HG02623 (cell line): Measurements from ENCODE around the gene CALHM1.

Source experiments
- ATAC-seq: cut with Tn5 transposase; IDR thresholded peaks from one replicate; pipeline ENCODE4 v1.9.1; 2021; ENCODE audit warnings: moderate library complexity; ENCODE audit not compliant: unreplicated experiment

CALHM1 gene

GRCh38 chr10:103456074-103456660 lies 2.5 kb downstream of the CALHM1 start:
- ATAC-seq, result no peak

DNA sequence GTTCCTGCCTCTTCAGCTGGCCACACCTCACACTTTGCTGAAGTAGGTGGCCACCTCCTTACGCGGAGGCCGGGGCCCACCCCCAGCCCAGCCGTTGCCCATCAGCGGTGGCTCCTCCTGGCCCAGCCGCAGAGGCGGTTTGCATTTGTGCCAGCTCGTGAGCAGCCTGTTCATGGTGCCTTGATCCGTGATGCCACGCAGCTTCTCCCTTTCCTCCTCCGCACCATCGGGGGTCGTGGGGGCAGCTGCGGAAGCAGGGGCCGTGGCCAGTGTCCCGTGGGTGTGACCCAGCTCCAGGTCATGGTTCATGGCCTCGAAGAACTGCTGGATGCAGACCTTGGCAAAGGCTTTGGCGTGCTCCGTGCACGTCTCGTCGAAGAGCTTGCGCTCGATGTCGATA lies 3.5 kb downstream of the CALHM1 start:
- ATAC-seq, result no peak

DNA sequence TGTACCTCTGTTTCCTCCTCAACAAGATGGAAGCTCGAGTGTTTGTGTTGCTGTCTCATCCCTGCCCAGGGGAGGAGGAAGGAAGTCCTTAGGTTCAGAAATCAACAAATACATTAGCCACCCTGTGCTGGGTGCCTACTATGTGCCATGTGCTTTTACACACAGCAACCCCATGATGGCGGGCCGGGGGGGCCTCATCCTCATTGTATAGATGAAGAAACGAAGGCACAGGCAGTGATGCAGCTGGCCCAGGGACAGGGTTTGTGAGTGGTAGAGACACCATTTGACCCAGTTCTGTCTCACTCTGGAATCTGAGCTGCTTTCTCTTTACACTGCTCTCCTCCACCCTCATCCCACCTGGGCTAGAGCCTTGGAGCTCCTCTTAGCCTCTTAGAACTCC lies 4.7 kb downstream of the CALHM1 start:
- ATAC-seq, result no peak

DNA sequence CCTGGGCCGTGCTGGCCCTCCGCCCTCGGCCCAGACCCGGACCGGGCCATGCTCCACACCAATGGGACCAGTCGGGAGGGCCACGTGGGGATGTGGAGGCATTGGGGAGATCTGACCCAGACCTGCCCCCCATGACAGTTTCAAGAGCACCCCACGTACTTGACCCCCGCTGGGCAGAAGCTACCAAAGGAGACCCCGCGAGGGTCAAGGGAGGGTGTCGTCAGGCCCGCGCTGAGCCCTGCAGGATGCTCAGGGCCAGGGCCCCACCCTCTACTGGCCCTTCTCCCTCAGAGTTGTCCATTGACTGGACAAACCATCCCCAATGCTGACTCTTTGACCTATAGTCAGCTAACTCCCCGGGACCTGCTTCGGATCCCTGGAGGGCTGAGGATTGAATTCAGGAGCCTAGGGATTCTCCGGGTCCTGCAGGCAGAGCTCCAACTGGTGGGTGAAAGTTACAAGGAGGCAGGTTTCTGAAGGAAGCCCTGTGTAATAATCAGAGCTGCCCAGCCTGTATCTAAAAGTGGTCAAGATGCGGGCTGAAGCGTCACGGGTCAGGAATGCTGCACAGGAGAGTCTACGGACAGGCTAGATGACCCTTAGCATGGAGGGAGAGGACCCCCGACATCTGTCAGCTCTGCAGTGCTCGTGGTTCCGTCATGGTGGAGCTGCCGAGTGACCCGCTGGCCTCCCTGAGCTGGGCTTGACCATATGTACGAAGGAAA lies 6.0 kb downstream of the CALHM1 start:
- no peak for ATAC-seq

DNA sequence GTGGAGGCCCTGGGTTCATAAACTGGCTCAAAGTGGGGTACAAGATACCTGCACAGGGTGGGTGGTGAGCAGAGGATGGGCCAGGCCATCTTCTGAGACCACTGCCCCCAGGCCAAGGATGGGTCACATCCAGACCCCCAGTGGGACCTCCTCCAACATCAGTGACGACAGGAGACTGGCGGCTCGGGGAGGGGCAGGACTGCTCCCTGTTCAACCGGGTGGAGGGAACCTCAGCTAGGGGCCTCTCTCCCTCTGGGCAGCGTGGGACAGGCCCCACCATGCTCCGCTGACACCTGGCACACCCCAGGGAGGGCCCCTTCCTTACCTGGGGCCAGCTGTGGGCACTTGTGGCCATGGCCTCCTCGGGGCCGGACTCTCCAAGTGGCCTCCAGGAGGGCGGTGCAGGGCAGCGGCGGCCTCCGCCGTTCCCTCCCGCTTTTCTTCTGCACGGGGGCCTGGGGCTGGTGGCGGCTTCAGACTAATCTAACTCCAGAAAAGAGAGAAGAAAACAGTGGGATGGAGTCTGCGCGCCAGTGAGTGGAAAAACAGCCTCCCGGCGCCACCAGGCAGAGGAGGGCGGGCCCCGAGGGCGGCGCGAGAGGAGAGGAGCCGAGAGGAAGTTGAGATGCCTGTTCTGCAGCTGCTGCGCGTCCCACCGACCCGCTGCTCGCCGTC lies 6.7 kb downstream of the CALHM1 start, which contains the start of gene CALHM2:
CALHM2 (minus strand) TSS at position 540 of the 675 bp plus-strand sequence. CDS start 2,429 bp downstream, outside the sequence.
- ATAC-seq, result peak; percentile 69

- no peak for ATAC-seq
Observed at GRCh38 chr10:103451091-103451813, 7.4 kb downstream of the CALHM1 start.

GRCh38 chr10:103450201-103450695 lies 8.5 kb downstream of the CALHM1 start:
- no peak for ATAC-seq

DNA sequence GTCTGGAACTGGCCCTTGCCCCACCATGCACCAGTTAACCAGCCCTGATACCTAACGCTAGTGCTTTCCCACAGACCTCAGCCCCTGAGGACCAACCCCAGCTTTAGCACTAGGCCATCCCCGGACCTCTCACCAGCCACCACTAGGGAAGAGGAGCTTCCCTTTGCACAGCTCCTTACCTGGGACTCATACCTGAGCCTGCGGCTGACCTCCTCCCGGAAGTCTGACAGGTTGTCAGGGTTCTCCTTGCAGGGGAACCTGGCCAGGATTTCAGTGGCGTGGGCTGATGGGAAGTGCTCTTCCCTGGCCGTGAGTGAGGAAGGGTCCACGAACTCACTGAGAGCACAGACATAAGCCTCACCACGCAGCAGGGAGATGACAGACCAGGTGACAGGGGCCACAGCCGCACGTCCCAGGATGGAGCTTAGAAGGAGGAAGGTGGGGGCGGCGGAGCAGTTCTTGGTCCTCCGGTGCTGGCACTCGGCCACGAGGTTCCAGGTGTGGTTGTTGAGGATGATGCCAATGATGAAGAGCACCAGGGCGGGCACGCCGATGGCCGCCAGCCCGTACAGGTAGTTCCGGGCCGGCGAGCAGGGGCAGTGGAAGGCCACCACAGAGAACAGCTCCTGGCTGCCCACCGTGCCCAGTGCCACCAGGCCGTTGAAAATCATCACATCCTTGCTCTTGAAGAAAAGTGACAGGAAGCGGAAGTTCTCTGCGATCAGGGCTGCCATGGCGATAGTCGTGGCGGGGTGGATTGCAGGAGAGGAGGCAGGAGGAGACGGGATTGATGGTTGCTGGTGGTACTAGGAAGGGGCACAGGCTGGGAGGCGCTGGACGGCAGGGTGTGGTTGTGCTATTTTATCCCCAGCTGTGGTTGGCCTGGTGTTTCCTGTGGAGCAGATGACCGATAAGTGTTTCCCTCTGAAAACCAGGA lies 9.2 kb downstream of the CALHM1 start:
- ATAC-seq, result no peak

DNA sequence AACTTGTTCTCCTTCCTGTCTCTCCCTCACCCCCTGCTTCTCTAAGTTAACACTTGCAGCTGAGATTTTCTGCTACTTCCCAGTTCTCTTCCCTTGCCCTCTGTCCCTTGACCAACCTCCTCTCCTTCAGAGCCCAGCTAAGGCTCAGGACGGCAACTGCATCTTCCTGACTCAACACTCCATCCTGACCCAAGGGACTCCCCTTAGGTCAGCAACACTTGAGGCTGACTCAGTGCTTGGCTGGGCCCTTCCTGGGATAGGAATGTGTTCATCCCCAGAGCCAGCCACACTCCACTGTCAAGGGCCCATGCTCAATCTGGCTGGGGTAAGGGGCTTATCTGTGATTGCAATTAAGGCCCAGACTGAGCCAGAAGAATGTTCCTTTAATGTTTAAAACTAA lies 10.0 kb downstream of the CALHM1 start:
- ATAC-seq, result no peak

DNA sequence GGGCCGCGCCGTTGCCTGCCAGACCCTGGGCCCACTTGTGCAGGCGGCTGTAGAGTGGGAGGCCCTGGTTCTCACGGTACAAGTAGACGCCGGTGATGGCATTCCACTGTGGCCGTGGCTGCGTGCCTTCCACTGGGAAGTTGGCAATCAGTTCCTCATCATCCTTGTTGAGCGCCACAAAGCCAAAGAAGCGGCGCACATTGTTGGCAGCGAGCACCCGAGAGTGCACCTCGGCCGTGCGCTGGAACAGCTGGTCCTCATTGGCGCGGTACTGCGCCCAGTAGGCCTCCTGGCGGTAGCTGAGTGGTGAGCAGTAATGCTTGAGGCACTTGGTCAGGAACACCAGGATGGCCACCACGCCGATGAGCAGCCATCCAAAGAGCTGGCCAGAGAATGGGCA lies 11.5 kb downstream of the CALHM1 start:
- no peak for ATAC-seq

DNA sequence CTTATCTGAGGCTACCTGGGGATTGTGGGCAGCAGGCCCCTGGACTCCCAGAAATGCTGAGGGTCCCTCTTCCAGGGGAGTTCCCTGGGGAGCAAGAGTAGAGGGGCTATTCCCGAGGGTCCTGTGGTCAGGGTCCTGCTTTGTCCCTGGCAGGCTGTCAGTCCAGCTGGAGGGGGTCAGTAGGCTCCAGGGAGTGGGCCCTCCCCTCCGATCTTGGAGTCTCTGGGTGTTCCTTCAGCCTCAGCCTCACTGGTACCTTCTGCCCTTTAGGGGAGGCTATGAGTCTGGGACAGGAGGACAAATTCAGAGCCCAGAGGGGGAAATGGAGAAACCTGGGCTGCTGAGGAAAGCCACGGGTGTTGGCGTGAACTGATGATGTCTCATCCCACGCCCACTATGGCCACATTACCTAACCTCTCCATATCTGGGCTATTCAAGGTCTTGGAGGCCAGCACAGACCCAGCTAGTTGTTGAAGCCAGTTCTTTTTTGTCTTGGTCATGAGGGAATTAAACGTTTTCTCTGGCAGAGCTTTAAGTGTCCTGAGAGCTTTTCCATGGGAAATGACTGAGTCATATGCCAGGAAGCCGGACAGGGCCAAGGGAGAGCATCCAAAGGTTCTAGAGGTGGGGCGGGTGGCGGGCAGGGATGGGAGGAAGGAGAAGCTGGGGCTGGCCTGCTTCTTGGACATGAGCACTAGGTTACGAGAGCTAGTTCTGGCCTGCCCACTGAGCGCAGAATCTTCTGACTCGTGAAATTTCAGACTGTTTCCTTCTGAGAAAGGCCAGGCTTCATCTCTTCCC lies 12.7 kb downstream of the CALHM1 start:
- ATAC-seq, result no peak

- no peak for ATAC-seq
Observed at GRCh38 chr10:103445366-103445765, 13.3 kb downstream of the CALHM1 start.

GRCh38 chr10:103444478-103444877 lies 14.2 kb downstream of the CALHM1 start:
- ATAC-seq, result no peak

DNA sequence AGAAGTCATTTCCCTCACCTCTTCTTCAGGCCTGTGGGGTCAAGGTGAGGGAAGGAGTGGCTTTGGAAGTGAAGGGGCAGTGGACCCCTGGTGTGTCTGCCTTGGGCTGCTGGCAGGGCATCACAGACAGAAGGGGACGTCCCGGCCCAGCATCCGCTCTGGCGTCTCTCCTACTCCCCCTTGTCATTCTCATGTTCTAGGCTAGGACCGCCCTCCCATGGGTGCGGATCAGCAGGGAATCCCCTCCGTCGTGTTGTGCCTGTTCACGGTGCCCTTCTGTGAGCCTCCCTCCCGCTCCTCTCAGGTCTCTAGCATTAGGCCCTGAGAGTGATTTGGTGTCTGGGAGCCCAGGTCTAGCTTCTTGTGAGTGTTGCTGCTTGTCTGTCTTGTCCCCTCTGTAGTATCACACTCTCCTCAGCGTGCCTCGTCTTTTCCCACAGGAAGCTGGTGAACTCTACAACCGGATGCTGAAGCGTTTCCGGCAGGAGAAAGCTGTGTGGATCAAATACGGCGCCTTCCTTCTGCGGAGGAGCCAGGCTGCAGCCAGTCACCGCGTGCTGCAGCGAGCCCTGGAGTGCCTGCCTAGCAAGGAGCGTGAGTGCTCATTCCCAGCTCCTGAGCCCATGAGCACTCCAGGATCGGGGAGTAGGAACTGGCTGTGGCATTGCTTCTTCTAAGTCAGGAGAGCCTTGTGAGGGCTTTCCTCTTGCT lies 15.1 kb downstream of the CALHM1 start:
- no peak for ATAC-seq

DNA sequence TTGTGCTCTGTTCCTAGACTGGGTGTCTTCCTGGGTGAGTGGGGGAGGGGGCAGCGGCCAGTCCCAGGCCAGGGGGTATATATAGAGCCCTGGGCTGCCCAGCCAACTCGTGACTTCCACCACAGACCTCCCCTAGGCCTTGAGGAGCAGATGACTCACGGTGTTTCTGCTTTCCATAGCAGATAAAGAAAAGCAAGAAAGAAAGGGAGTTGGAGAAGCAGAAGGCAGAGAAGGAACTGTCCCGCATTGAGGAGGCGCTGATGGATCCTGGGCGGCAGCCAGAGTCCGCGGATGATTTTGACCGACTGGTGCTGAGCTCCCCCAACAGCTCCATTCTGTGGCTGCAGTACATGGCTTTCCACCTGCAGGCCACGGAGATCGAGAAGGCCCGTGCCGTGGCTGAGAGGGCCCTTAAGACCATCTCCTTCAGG lies 16.7 kb downstream of the CALHM1 start:
- no peak for ATAC-seq

DNA sequence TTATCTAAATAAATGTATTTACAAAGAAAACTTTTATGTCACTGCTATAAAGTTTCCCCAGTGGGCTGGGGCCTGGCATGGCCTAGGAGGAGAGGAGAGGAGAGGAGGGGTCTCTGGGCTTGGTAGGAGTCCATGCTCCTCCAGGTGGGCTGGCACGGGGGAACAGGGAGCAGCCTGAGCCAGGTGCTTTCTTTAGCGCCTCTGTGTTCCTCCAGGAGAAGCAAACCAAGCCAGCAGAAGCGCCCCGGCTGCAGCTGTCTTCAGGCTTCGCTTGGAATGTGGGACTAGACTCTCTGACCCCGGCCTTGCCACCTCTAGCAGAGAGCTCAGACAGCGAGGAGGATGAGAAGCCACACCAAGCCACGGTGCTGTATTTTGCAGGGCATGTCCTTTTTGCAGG lies 17.1 kb downstream of the CALHM1 start:
- ATAC-seq, result no peak

- no peak for ATAC-seq
Observed at GRCh38 chr10:103441206-103441605, 17.5 kb downstream of the CALHM1 start.

DNA sequence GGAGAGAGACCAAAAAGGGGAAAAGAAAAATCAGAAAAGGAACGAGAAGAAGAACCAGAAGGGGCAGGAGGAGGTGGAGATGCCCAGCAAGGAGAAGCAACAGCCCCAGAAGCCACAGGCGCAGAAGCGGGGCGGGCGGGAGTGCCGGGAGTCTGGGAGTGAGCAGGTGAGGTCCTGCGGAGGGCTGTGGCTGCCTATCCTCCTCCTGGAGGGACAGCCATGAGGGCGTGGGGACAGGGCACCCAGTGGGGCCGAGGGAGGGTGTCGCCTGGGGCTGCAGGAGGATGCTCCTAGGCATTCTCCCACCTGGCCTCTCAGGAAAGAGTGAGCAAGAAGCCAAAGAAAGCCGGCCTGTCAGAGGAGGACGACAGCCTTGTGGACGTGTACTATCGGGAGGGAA lies 18.3 kb downstream of the CALHM1 start:
- ATAC-seq, result no peak

GRCh38 chr10:103439776-103440175 lies 18.9 kb downstream of the CALHM1 start:
- ATAC-seq, result no peak
